ENCODE data around the gene RIMS1. TPM values are rescaled to one million over a fixed set of nuclear protein-coding genes. Genes with fewer than 3 reads are reported as not detected.

The RIMS1 gene
- total RNA-seq, 4 donors from 2014 or later: 0.17 to 0.89 (median 0.44) TPM

- Histone ChIP-seq H3K4me3 (replicated peaks in 1 of 3) (no peak overlapping the region), H3K36me3 (no peaks in the 10 kb centered on the region), H3K27ac (no peak overlapping the region), H3K9me3 (no peaks in the 10 kb centered on the region), H3K27me3 (no peaks in the 10 kb centered on the region), H3K4me1 (no peaks in the 10 kb centered on the region)
- WGBS, 2 donors: 84 to 86% methylated on average over 4 of the region's 4 CpGs
- DNase-seq: no peak
- intact Hi-C loops (cut with DNase I): loop anchor here (5.0 to 10.0 kb wide), 2 partner anchors 718 to 760 kb away; no protein-coding TSS in a partner anchor
- TF ChIP-seq CTCF (IDR thresholded peaks at IDR 0.05) (no peak), POLR2A (IDR thresholded peaks at IDR 0.05) (no peak)
Observed at GRCh38 chr6:72414657-72415056, 528.3 kb downstream of the RIMS1 start.

- H3K4me3 ChIP-seq (replicated peaks in 1 of 3): no peak overlapping the region
- H3K27ac ChIP-seq: no peak overlapping the region
- 87 to 88% methylated on average over 6 of the region's 6 CpGs for WGBS, 2 donors
- DNase-seq: no peak
- H3K36me3 ChIP-seq: no peaks in the 10 kb centered on the region
- intact Hi-C loops (cut with DNase I): loop anchor here (10.0 kb wide), 1 partner anchor 758 kb away; no protein-coding TSS in a partner anchor
- H3K4me1 ChIP-seq: no peaks in the 10 kb centered on the region
- no peaks in the 10 kb centered on the region for H3K9me3 ChIP-seq
- TF ChIP-seq CTCF (IDR thresholded peaks at IDR 0.05): no peak
- no peak for TF ChIP-seq POLR2A (IDR thresholded peaks at IDR 0.05)
- no peaks in the 10 kb centered on the region for H3K27me3 ChIP-seq
Observed at GRCh38 chr6:72416744-72417465, 530.6 kb downstream of the RIMS1 start.

- intact Hi-C loops (cut with DNase I): loop anchor here (10.0 kb wide), 1 partner anchor 757 kb away; no protein-coding TSS in a partner anchor
- no peaks in the 10 kb centered on the region for H3K4me1 ChIP-seq
- no peak for TF ChIP-seq POLR2A (IDR thresholded peaks at IDR 0.05)
- H3K27me3 ChIP-seq: no peaks in the 10 kb centered on the region
- no peaks in the 10 kb centered on the region for H3K36me3 ChIP-seq
- DNase-seq: no peak
- no peak overlapping the region for H3K27ac ChIP-seq
- H3K4me3 ChIP-seq (replicated peaks in 1 of 3): no peak overlapping the region
- H3K9me3 ChIP-seq: no peaks in the 10 kb centered on the region
- 67 to 79% methylated on average over 3 of the region's 3 CpGs for WGBS, 2 donors
Observed at GRCh38 chr6:72417759-72418158, 531.4 kb downstream of the RIMS1 start.

GRCh38 chr6:72418495-72418894 lies 532.1 kb downstream of the RIMS1 start:
- no peak overlapping the region for H3K27ac ChIP-seq
- intact Hi-C loops (cut with DNase I): loop anchor here (10.0 kb wide), 1 partner anchor 756 kb away; no protein-coding TSS in a partner anchor
- DNase-seq: no peak
- TF ChIP-seq POLR2A (IDR thresholded peaks at IDR 0.05) (no peak), CTCF (IDR thresholded peaks at IDR 0.05) (no peak)
- H3K36me3 ChIP-seq: no peaks in the 10 kb centered on the region
- H3K9me3 ChIP-seq: no peaks in the 10 kb centered on the region
- H3K4me3 ChIP-seq (replicated peaks in 1 of 3): no peak overlapping the region
- WGBS, 2 donors: 72 to 78% methylated on average over 5 of the region's 5 CpGs
- H3K4me1 ChIP-seq: no peaks in the 10 kb centered on the region
- no peaks in the 10 kb centered on the region for H3K27me3 ChIP-seq

GRCh38 chr6:72419966-72420365 lies 533.6 kb downstream of the RIMS1 start:
- H3K27ac ChIP-seq: no peak overlapping the region

More at GRCh38 chr6:72419966-72420365, 533.6 kb downstream of the RIMS1 start:
- TF ChIP-seq POLR2A (IDR thresholded peaks at IDR 0.05): no peak
- no peak for TF ChIP-seq CTCF (IDR thresholded peaks at IDR 0.05)
- intact Hi-C loops (cut with DNase I): loop anchor here (10.0 kb wide), 1 partner anchor 755 kb away; no protein-coding TSS in a partner anchor
- H3K9me3 ChIP-seq: no peaks in the 10 kb centered on the region
- H3K4me1 ChIP-seq: no peaks in the 10 kb centered on the region
- no peak overlapping the region for H3K4me3 ChIP-seq (replicated peaks in 1 of 3)
- no peaks in the 10 kb centered on the region for H3K36me3 ChIP-seq
- DNase-seq: no peak
- H3K27me3 ChIP-seq: no peaks in the 10 kb centered on the region
- 68 to 70% methylated on average over 2 of the region's 2 CpGs for WGBS, 2 donors
